IMR-90 (cell line): ENCODE data around the gene SEMA3C. TPM values are rescaled to one million over a fixed set of nuclear protein-coding genes. Genes with fewer than 3 reads are reported as not detected.

Experiments
- ATAC-seq: fragments of 200-7000 bp; cut with Tn5 transposase; 2 replicates; pipeline ENCODE4 v1.9.1; 2020; ENCODE audit warnings: low read depth, mild to moderate bottlenecking, moderate library complexity
- BruUV-seq: library from RNA; stranded (reverse); fragments of 400-500 nt; replicated peaks from 2 replicates; lab custom pipeline; 2021; lab: Mats Ljungman, UMichigan
- CTCF ChIA-PET: fragments of 300-600 bp; formaldehyde crosslinking; extraction: SDS; loops from one replicate; lab custom pipeline; 2021; ENCODE audit warnings: antibody characterized with exemption; lab: Yijun Ruan, JAX
- POLR2A ChIA-PET: fragments of 300-600 bp; sonication (Branson Sonifier 250); formaldehyde crosslinking; loops from one replicate; lab custom pipeline; 2022; ENCODE audit warnings: antibody characterized with exemption; ENCODE audit not compliant: unreplicated experiment; lab: Charles Lee
- DNase-seq: peaks from one replicate; pipeline ENCODE4 v3.0.0; 2013
- H2AFZ ChIP-seq: replicated peaks from 2 replicates; pipeline ENCODE3; 2013; ENCODE audit warnings: low read length, mild to moderate bottlenecking; ENCODE audit not compliant: poor library complexity
- H2AK5ac ChIP-seq: 2 replicates; pipeline ENCODE4 v1.6.1; 2013; ENCODE audit warnings: low read depth, low read length, inconsistent platforms
- H2AK9ac ChIP-seq: replicated peaks from 2 replicates; pipeline ENCODE3; 2013; ENCODE audit warnings: mild to moderate bottlenecking, low read depth, low read length, moderate library complexity; ENCODE audit not compliant: poor library complexity
- H2BK120ac ChIP-seq: 2 replicates; pipeline ENCODE4 v1.6.1; 2013; ENCODE audit warnings: low read depth, low read length, inconsistent platforms
- H2BK15ac ChIP-seq: 3 replicates; pipeline ENCODE4 v1.6.1; 2013; ENCODE audit warnings: low read depth, low read length, inconsistent platforms
- H2BK20ac ChIP-seq: 2 replicates; pipeline ENCODE4 v1.6.1; 2013; ENCODE audit warnings: low read depth, mild to moderate bottlenecking, inconsistent platforms, low read length, moderate library complexity
- H2BK5ac ChIP-seq: 2 replicates; pipeline ENCODE4 v1.6.1; 2013; ENCODE audit warnings: mild to moderate bottlenecking, low read depth, low read length, inconsistent platforms; ENCODE audit not compliant: poor library complexity, severe bottlenecking
- H3K14ac ChIP-seq: replicated peaks from 2 replicates; pipeline ENCODE4 v1.6.1; 2013; ENCODE audit warnings: low read depth, low read length, inconsistent platforms
- H3K18ac ChIP-seq: 2 replicates; pipeline ENCODE4 v1.6.1; 2013; ENCODE audit warnings: low read depth, low read length, control low read depth
- H3K23ac ChIP-seq: 2 replicates; pipeline ENCODE4 v1.6.1; 2013; ENCODE audit warnings: low read depth, low read length, inconsistent platforms
- H3K27ac ChIP-seq: 2 replicates; pipeline ENCODE4 v1.5.1; 2013; ENCODE audit warnings: mild to moderate bottlenecking, control low read depth, low read length; ENCODE audit not compliant: insufficient read depth
- H3K27me3 ChIP-seq: 2 replicates; pipeline ENCODE4 v1.6.1; 2013; ENCODE audit warnings: low read length; ENCODE audit not compliant: control insufficient read depth, insufficient read depth
- H3K36me3 ChIP-seq: 2 replicates; pipeline ENCODE4 v1.6.1; 2013; ENCODE audit warnings: low read length, mixed read lengths; ENCODE audit not compliant: control insufficient read depth, insufficient read depth
- H3K4ac ChIP-seq: 2 replicates; pipeline ENCODE4 v1.6.1; 2013; ENCODE audit warnings: low read depth, low read length, inconsistent platforms
- H3K4me1 ChIP-seq: 2 replicates; pipeline ENCODE4 v1.6.1; 2013; ENCODE audit warnings: low read length, mixed read lengths; ENCODE audit not compliant: control insufficient read depth, insufficient read depth
- H3K4me2 ChIP-seq: 2 replicates; pipeline ENCODE4 v1.6.1; 2013; ENCODE audit warnings: low read depth, mild to moderate bottlenecking, control low read depth, low read length, moderate library complexity
- H3K4me3 ChIP-seq: 2 replicates; pipeline ENCODE4 v1.5.1; 2013; ENCODE audit warnings: low read depth, mild to moderate bottlenecking, control low read depth, low read length, moderate library complexity; ENCODE audit not compliant: insufficient read depth
- H3K56ac ChIP-seq: 2 replicates; pipeline ENCODE4 v1.6.1; 2013; ENCODE audit warnings: low read length, inconsistent platforms; ENCODE audit not compliant: insufficient read depth; ENCODE audit errors: extremely low read depth
- H3K79me1 ChIP-seq, 2 experiments: 2 replicates each; pipeline ENCODE4 v1.6.1; 2013; ENCODE audit warnings: low read length in 2 of 2, inconsistent platforms in 1 of 2, low read depth in 1 of 2
- H3K9ac ChIP-seq: 2 replicates; pipeline ENCODE4 v1.6.1; 2013; ENCODE audit warnings: low read depth, low read length, control low read depth
- H3K9me1 ChIP-seq: 2 replicates; pipeline ENCODE4 v1.6.1; 2013; ENCODE audit warnings: low read length, inconsistent platforms; ENCODE audit not compliant: insufficient read depth
- H3K9me3 ChIP-seq: 2 replicates; pipeline ENCODE4 v1.6.1; 2013; ENCODE audit warnings: low read length; ENCODE audit not compliant: control insufficient read depth, insufficient read depth
- H4K20me1 ChIP-seq: 2 replicates; pipeline ENCODE4 v1.6.1; 2013; ENCODE audit warnings: low read length, inconsistent platforms; ENCODE audit not compliant: insufficient read depth
- H4K5ac ChIP-seq: 2 replicates; pipeline ENCODE4 v1.6.1; 2013; ENCODE audit warnings: mild to moderate bottlenecking, low read depth, low read length, control low read depth
- H4K8ac ChIP-seq, 2 experiments: 2 replicates each; pipeline ENCODE4 v1.6.1; 2013; ENCODE audit warnings: low read depth in 2 of 2, low read length in 2 of 2, control low read depth in 1 of 2, inconsistent platforms in 1 of 2
- H4K91ac ChIP-seq: 2 replicates; pipeline ENCODE4 v1.6.1; 2013; ENCODE audit warnings: low read depth, low read length, inconsistent platforms; ENCODE audit not compliant: insufficient read depth
- BHLHE40 ChIP-seq: fragments of 150-350 bp; IDR thresholded peaks from 2 replicates; pipeline ENCODE4 v1.6.1; 2016; ENCODE audit warnings: mild to moderate bottlenecking, low read depth, low read length
- CEBPB ChIP-seq: IDR thresholded peaks from 2 replicates; pipeline ENCODE4 v1.6.1; 2012; ENCODE audit warnings: low read depth, low read length, improper control_type of control experiment
- CTCF ChIP-seq: conservative IDR thresholded peaks from 2 replicates; pipeline ENCODE4 v1.5.1; 2012; ENCODE audit warnings: mild to moderate bottlenecking, low read depth, low read length, improper control_type of control experiment
- ELK1 ChIP-seq: fragments of 150-350 bp; IDR thresholded peaks from 2 replicates; pipeline ENCODE4 v1.6.1; 2016; ENCODE audit warnings: low read depth, mild to moderate bottlenecking, low read length, moderate library complexity, borderline replicate concordance
- FOS ChIP-seq: fragments of 150-350 bp; IDR thresholded peaks from 2 replicates; pipeline ENCODE4 v1.6.1; 2016; ENCODE audit warnings: low read depth, low read length
- MAZ ChIP-seq: IDR thresholded peaks from 2 replicates; pipeline ENCODE4 v1.6.1; 2012; ENCODE audit warnings: low read depth, mild to moderate bottlenecking, low read length, improper control_type of control experiment, moderate library complexity, borderline replicate concordance
- MXI1 ChIP-seq: IDR thresholded peaks from 2 replicates; pipeline ENCODE4 v1.6.1; 2012; ENCODE audit warnings: low read depth, mild to moderate bottlenecking, low read length, moderate library complexity, borderline replicate concordance
- NFE2L2 ChIP-seq: fragments of 150-350 bp; IDR thresholded peaks from 2 replicates; pipeline ENCODE4 v1.6.1; 2016; ENCODE audit warnings: low read depth, mild to moderate bottlenecking, low read length
- POLR2A ChIP-seq: IDR thresholded peaks from 2 replicates; pipeline ENCODE4 v1.6.1; 2012; ENCODE audit warnings: mild to moderate bottlenecking, low read depth, low read length
- RAD21 ChIP-seq: IDR thresholded peaks from 2 replicates; pipeline ENCODE4 v1.6.1; 2012; ENCODE audit warnings: low read length, improper control_type of control experiment
- RCOR1 ChIP-seq: IDR thresholded peaks from 2 replicates; pipeline ENCODE4 v1.6.1; 2012; ENCODE audit warnings: mild to moderate bottlenecking, low read length, improper control_type of control experiment; ENCODE audit not compliant: insufficient replicate concordance
- RFX5 ChIP-seq: IDR thresholded peaks from 2 replicates; pipeline ENCODE4 v1.8.0; 2012; ENCODE audit warnings: low read depth, mild to moderate bottlenecking, low read length, moderate library complexity
- SMC3 ChIP-seq: fragments of 150-350 bp; IDR thresholded peaks from 2 replicates; pipeline ENCODE4 v1.6.1; 2016; ENCODE audit warnings: low read depth, mild to moderate bottlenecking, antibody characterized with exemption, low read length, moderate library complexity
- USF2 ChIP-seq: fragments of 150-350 bp; IDR thresholded peaks from 2 replicates; pipeline ENCODE4 v1.6.1; 2017; ENCODE audit warnings: mild to moderate bottlenecking, antibody characterized with exemption, low read length, low read depth
- WGBS, 2 experiments: methylation state at CpG; one replicate each; pipeline versions ENCODE4 v1.1.5 to v1.1.7; 2013; ENCODE audit warnings: missing lambda C conversion rate in 2 of 2; ENCODE audit not compliant: insufficient read length in 1 of 2; ENCODE audit errors: extremely low coverage in 2 of 2; 5-methylcytosine and 5-hydroxymethylcytosine counted together
- dilution Hi-C: fragments of 300-500 bp; cut with HindIII; formaldehyde crosslinking; loops from one replicate; pipeline ENCODE4 v1.14.3; 2018; ENCODE audit warnings: low sequenced_read_pairs; ENCODE audit not compliant: unreplicated experiment
- in situ Hi-C: fragments of 300-500 bp; cut with MboI; formaldehyde crosslinking; loops from 3 replicates; pipeline ENCODE4 v1.14.3; 2019; ENCODE audit warnings: low sequenced_read_pairs, inconsistent platforms, mixed read lengths
- intact Hi-C: fragments of 100-400 bp; cut with micrococcal nuclease; formaldehyde crosslinking; loops from 2 replicates; pipeline ENCODE4 v1.10.0; 2022
- polyA plus RNA-seq, 3 experiments: library from polyadenylated mRNA; depleted of rRNA; stranded (reverse); fragments of >200 nt; gene quantifications; 2 replicates each; pipeline ENCODE4 v1.2.3, GENCODE V29; 2012; ENCODE audit warnings: low replicate concordance in 1 of 3
- total RNA-seq: library from RNA; depleted of rRNA; stranded (reverse); fragments of >200 nt; gene quantifications from 2 replicates; pipeline ENCODE4 v1.2.3, GENCODE V29; 2012

The SEMA3C gene
- total and polyA plus RNA-seq, 2 of the 4 experiments (the other 2 are of a cell fraction) = 21.2 to 97.1 TPM

- peak overlapping the region; percentile 56; the same call in 1 of the 2 replicates for H3K4me2 ChIP-seq
- no peak overlapping the region for H4K91ac ChIP-seq
- ATAC-seq = peak; percentile 51
- H2AK9ac ChIP-seq = no peak overlapping the region
- in situ Hi-C loops = no loop called here
- no peak overlapping the region; the same call in 1 of the 2 replicates for H4K5ac ChIP-seq
- H3K4me3 ChIP-seq = no peak overlapping the region
- H2AFZ ChIP-seq = no peak overlapping the region
- peaks cover 4% of the 10 kb centered on the region; the same call in 1 of the 2 replicates for H3K4me1 ChIP-seq
- H3K9me3 ChIP-seq = no peaks in the 10 kb centered on the region
- BruUV-seq = no TSS peak
- peak overlapping the region; percentile 45; the same call in 1 of the 2 replicates for H2BK20ac ChIP-seq
- peak overlapping the region; percentile 12; the same call in 1 of the 3 replicates for H2BK15ac ChIP-seq
- POLR2A ChIA-PET = no interaction called here
- CTCF ChIA-PET = no interaction called here
- DNase-seq = peak; percentile 65
- H3K79me1 ChIP-seq = 0 out of 4 replicates have a peak, but pooled peaks cover 0 to 3% of the 10 kb centered on the region in 2 experiments
- intact Hi-C loops = no loop called here
- H3K4ac ChIP-seq = no peak overlapping the region
- no peaks in the 10 kb centered on the region for H4K20me1 ChIP-seq
- H3K36me3 ChIP-seq = no peaks in the 10 kb centered on the region
- no peak overlapping the region for H3K27ac ChIP-seq
- dilution Hi-C loops = no loop called here
- WGBS, 2 experiments = no CpG with 5 or more reads among the region's 2 CpGs
- H3K23ac ChIP-seq = peak overlapping the region; percentile 69; the same call in 1 of the 2 replicates
- peak overlapping the region; percentile 30; the same call in 1 of the 2 replicates for H2BK120ac ChIP-seq
- no peak overlapping the region; a peak in 1 of 4 replicates for H4K8ac ChIP-seq
- no peaks in the 10 kb centered on the region; the same call in 1 of the 2 replicates for H3K9me1 ChIP-seq
- H3K18ac ChIP-seq = peak overlapping the region; percentile 54; the same call in 1 of the 2 replicates
- peak overlapping the region; percentile 46 for H2BK5ac ChIP-seq
- no peak overlapping the region for H3K9ac ChIP-seq
- H3K27me3 ChIP-seq = no peaks in the 10 kb centered on the region
- H2AK5ac ChIP-seq = peak overlapping the region; percentile 40; the same call in 1 of the 2 replicates
- H3K56ac ChIP-seq = 0 out of 2 replicates have a peak overlapping the region, but pooled peaks have one; percentile 3
- H3K14ac ChIP-seq = peak overlapping the region; percentile 44; the same call in 1 of the 2 replicates
- TF ChIP-seq SMC3 = no peak
- TF ChIP-seq FOS = no peak
- TF ChIP-seq ELK1 = no peak
- no peak for TF ChIP-seq NFE2L2
- no peak for TF ChIP-seq USF2
- no peak for TF ChIP-seq RAD21
- no peak for TF ChIP-seq MXI1
- no peak for TF ChIP-seq RFX5
- no peak for TF ChIP-seq MAZ
- no peak for TF ChIP-seq RCOR1
- no peak for TF ChIP-seq CEBPB
- no peak for TF ChIP-seq CTCF
- TF ChIP-seq BHLHE40 = no peak
- no peak for TF ChIP-seq POLR2A
These were observed 135.0 kb downstream of the SEMA3C start for GRCh38 chr7:80783678-80784327.
